HG03139 (cell line): ENCODE measurements around the gene SLC5A12.
"Not testable (repeated sequence)": the region's sequence is repeated elsewhere in the genome, so short reads cannot be mapped to it uniquely, and the experiment has no call there.

Experiments used
- ATAC-seq: cut with Tn5 transposase; IDR thresholded peaks from one replicate; pipeline ENCODE4 v1.9.1; 2021; ENCODE audit not compliant: unreplicated experiment

The SLC5A12 gene

GRCh38 chr11:26662916-26663315 lies 58.9 kb downstream of the SLC5A12 start:
- ATAC-seq: no peak

- no peak for ATAC-seq
These were observed 66.6 kb downstream of the SLC5A12 start for GRCh38 chr11:26655287-26655686.

GRCh38 chr11:26651916-26652315 lies 69.9 kb downstream of the SLC5A12 start:
- no peak for ATAC-seq

GRCh38 chr11:26649884-26650283 lies 72.0 kb downstream of the SLC5A12 start:
- ATAC-seq: peak; percentile 94

GRCh38 chr11:26643314-26643713 lies 78.5 kb downstream of the SLC5A12 start:
- not testable (repeated sequence) for ATAC-seq

- ATAC-seq: no peak
These were observed 89.1 kb downstream of the SLC5A12 start for GRCh38 chr11:26632691-26633159.

GRCh38 chr11:26626346-26626745 lies 95.5 kb downstream of the SLC5A12 start:
- ATAC-seq: no peak

- ATAC-seq: no peak
These were observed 98.7 kb downstream of the SLC5A12 start for GRCh38 chr11:26623076-26623659.

- no peak for ATAC-seq
These were observed 99.7 kb downstream of the SLC5A12 start for GRCh38 chr11:26622181-26622580.

- ATAC-seq: no peak
These were observed 100.7 kb downstream of the SLC5A12 start for GRCh38 chr11:26621132-26621531.

GRCh38 chr11:26620282-26621045 lies 101.4 kb downstream of the SLC5A12 start:
- ATAC-seq: no peak

- ATAC-seq: no peak
These were observed 103.4 kb downstream of the SLC5A12 start for GRCh38 chr11:26618441-26618840.
